HG03108 (cell line): Measurements from ENCODE around the gene RGS10.

Experiments used
- ATAC-seq: cut with Tn5 transposase; IDR thresholded peaks from one replicate; pipeline ENCODE4 v1.9.1; 2021; ENCODE audit warnings: moderate library complexity; ENCODE audit not compliant: unreplicated experiment

The RGS10 gene

GRCh38 chr10:119452396-119452795 is 90.1 kb downstream of the RGS10 start:
- no peak for ATAC-seq

DNA sequence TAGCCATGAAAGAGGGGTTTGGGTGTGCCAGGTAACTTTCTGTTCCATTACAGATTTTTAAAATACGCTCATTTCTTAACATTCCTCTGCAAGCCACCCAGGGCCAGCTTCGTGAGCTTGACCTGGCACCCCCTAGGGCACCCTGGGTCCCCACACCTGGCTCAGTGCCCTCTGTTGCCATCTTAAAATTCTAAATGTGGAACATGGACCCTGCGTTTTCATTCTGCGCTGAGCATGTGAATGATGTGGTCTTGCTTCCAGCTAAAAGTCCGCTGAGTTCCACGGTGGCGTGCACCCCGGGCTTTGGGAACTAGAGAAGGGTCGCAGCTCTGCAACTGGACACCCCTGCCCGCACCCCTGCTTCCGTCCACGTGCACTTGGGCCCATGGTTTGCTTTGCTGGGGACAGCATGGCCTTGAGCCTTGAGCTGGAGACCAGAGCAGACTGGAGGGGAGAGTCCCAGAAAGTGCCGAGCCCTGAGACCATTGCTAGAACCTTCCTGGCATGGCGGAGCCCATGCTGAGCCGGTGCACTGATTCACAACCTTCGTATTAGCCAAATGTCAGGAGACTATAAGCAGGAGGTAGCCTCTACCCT is 91.1 kb downstream of the RGS10 start:
- no peak for ATAC-seq

DNA sequence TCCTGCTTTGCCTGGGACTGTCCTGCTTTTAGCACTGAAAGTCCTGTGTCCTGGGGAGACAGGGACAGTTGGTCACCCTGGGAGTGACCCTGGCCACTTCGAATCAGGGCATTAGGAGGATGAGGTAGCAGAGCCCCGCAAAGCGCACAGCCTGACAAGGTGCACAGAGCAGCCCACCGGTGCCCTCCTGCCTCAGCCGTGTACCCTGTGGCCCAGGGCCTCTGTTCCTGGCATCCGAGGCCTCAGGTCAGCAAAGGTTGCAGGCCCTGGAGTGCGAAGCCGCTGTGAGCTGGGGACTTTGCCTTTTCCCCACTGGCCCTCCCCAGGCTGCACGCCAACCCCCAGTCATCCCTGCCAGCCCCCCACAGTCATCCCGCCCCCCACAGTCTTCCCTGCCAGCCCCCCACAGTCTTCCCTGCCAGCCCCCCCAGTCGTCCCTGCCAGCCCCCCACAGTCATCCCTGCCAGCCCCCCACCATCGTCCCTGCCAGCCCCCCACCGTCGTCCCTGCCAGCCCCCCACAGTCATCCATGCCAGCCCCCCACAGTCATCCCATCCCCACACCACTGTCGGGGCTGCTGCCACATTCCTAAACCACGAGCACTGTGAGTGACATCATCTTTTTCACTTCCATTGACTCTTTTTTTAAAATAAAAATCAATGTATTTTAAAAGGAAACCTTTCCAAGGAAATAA is 91.8 kb downstream of the RGS10 start:
- ATAC-seq = no peak
